ENCODE data around the gene ISX. TPM values are rescaled to one million over a fixed set of nuclear protein-coding genes. Genes with fewer than 3 reads are reported as not detected.

ISX gene
- total and polyA plus RNA-seq, 10 donors: not detected

DNA sequence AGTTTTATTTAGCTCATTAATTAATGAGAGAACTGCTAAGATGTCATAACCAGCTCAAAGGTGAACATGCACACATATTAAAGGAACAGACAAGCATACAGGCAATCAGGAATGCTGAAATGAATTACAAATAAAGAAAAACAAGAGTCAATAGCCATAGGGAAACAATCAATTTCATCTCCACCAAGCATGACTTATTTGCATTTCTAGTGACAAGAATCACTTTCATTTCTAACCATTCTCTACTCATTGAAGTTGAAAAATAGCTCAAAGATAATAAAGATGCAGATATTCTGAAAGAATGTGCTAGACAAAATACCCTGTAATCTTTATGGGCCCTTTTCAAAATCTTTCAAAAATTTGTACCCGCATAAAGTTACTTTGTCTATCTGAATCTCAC is 23.2 kb downstream of the ISX start:
- 91 to 100% (median 96%) methylated on average over 1 of the region's 1 CpG for WGBS, 5 donors
- no peak for DNase-seq
- peaks cover 0 to 52% (median 0%) of the 10 kb centered on the region in 7 donors for H3K27me3 ChIP-seq (replicated peaks in 1 of 7)
- no peaks in the 10 kb centered on the region for H3K4me1 ChIP-seq
- H3K36me3 ChIP-seq: no peaks in the 10 kb centered on the region
- no peak overlapping the region for H3K27ac ChIP-seq
- intact Hi-C loops (cut with DNase I; ENCODE audit: low total_unique reads): no loop called here
- H3K4me3 ChIP-seq: no peak overlapping the region
- TF ChIP-seq, protein P1, sequence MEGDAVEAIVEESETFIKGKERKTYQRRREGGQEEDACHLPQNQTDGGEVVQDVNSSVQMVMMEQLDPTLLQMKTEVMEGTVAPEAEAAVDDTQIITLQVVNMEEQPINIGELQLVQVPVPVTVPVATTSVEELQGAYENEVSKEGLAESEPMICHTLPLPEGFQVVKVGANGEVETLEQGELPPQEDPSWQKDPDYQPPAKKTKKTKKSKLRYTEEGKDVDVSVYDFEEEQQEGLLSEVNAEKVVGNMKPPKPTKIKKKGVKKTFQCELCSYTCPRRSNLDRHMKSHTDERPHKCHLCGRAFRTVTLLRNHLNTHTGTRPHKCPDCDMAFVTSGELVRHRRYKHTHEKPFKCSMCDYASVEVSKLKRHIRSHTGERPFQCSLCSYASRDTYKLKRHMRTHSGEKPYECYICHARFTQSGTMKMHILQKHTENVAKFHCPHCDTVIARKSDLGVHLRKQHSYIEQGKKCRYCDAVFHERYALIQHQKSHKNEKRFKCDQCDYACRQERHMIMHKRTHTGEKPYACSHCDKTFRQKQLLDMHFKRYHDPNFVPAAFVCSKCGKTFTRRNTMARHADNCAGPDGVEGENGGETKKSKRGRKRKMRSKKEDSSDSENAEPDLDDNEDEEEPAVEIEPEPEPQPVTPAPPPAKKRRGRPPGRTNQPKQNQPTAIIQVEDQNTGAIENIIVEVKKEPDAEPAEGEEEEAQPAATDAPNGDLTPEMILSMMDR (IDR thresholded peaks at IDR 0.05 in 8 of 11, conservative IDR thresholded peaks at IDR 0.05 in 3 of 11): no peak
- no peak for TF ChIP-seq POLR2A (IDR thresholded peaks at IDR 0.05)
- H3K9me3 ChIP-seq: peaks cover 0 to 3% (median 0%) of the 10 kb centered on the region in 8 donors

DNA sequence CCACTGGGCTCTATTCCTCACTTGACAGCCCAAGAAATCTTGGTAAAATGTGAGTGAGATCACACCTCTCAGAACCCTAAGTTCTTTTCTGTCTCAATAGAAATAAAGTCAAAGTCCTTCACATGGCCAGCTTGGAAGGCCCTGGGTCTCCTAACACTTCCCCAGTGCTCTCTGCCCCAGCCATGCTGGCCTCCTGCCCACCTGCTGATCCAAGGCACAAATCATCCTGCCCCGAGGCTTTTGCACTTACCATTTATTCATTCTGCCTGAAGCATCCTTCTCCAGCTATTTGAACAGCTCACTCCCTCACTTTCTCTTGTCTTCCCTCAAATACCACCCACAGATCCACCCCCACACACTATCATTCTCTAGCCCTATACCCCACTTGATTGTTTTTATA is 26.4 kb downstream of the ISX start:
- TF ChIP-seq POLR2AphosphoS5 (IDR thresholded peaks at IDR 0.05) (no peak), POLR2A (IDR thresholded peaks at IDR 0.05) (no peak)
- TF ChIP-seq, protein P1 (IDR thresholded peaks at IDR 0.05 in 8 of 11, conservative IDR thresholded peaks at IDR 0.05 in 3 of 11): no peak
- no peak for DNase-seq
- no peak overlapping the region for H3K27ac ChIP-seq
- no peaks in the 10 kb centered on the region for H3K36me3 ChIP-seq
- H3K4me1 ChIP-seq: no peaks in the 10 kb centered on the region
- H3K9me3 ChIP-seq: peaks cover 0 to 8% (median 0%) of the 10 kb centered on the region in 8 donors
- peaks cover 0 to 52% (median 0%) of the 10 kb centered on the region in 7 donors for H3K27me3 ChIP-seq (replicated peaks in 1 of 7)
- WGBS, 5 donors: 49 to 68% (median 55%) methylated on average over 1 of the region's 1 CpG
- intact Hi-C loops (cut with DNase I; ENCODE audit: low total_unique reads): no loop called here
- H3K4me3 ChIP-seq: no peak overlapping the region

DNA sequence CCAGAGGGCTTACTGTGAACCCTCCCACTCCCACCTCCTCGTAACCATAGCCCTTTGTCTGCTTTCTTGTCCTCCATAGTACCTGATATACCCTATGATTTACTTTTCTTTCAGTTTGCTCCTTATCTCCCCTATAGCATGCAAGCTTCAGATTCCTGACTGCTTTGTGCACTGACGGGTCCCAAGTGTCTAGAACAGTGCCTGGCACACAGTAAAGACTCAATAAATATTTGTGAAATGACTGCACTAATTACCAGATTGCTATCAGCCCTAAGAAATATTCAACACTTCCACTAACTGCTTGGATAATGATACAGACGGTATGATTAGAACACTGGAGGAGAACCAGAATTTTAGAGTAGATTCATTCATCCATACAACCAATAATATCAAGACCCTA is 33.0 kb downstream of the ISX start:
- H3K4me1 ChIP-seq: no peaks in the 10 kb centered on the region
- WGBS, 5 donors: 61 to 77% (median 69%) methylated on average over 3 of the region's 3 CpGs
- DNase-seq: no peak

DNA sequence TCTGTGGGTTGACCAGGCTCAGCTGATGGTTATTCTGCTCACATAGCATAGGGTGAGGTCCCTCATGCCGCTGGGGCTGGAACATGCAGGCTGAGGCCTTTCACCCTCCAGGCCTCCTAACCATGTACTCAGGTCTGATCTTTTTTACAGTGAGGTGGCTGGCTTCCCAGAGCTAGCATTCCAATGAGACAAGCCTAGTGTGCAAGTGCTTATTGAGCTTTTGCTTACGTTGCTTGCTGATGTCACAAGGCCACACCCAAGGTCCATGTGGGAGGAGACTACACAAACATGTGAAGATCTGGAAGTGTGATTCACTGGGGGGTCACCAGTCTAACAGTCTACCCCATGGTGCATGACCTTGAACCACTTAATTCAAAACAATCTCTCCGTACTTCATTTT is 33.9 kb downstream of the ISX start:
- WGBS, 5 donors: 70 to 86% (median 78%) methylated on average over 3 of the region's 3 CpGs

More for the DNA sequence above, 33.0 kb downstream of the ISX start:
- no peaks in the 10 kb centered on the region for H3K36me3 ChIP-seq
- H3K4me3 ChIP-seq: no peak overlapping the region
- TF ChIP-seq POLR2AphosphoS5 (IDR thresholded peaks at IDR 0.05): no peak
- intact Hi-C loops (cut with DNase I; ENCODE audit: low total_unique reads): no loop called here
- H3K27ac ChIP-seq: no peak overlapping the region
- H3K9me3 ChIP-seq: peaks cover 0 to 8% (median 0%) of the 10 kb centered on the region in 8 donors
- H3K27me3 ChIP-seq (replicated peaks in 1 of 7): peaks cover 0 to 49% (median 0%) of the 10 kb centered on the region in 7 donors

More for the DNA sequence above, 33.9 kb downstream of the ISX start:
- TF ChIP-seq POLR2AphosphoS5 (IDR thresholded peaks at IDR 0.05): no peak
- TF ChIP-seq, protein P1 (IDR thresholded peaks at IDR 0.05 in 8 of 11, conservative IDR thresholded peaks at IDR 0.05 in 3 of 11): no peak
- no peak for TF ChIP-seq POLR2A (IDR thresholded peaks at IDR 0.05)
- H3K36me3 ChIP-seq: no peaks in the 10 kb centered on the region
- H3K4me1 ChIP-seq: no peaks in the 10 kb centered on the region
- DNase-seq: no peak
- intact Hi-C loops (cut with DNase I; ENCODE audit: low total_unique reads): no loop called here
- H3K9me3 ChIP-seq: peaks cover 0 to 5% (median 0%) of the 10 kb centered on the region in 8 donors
- no peak overlapping the region for H3K4me3 ChIP-seq
- no peak overlapping the region for H3K27ac ChIP-seq
- peaks cover 0 to 40% (median 0%) of the 10 kb centered on the region in 7 donors for H3K27me3 ChIP-seq (replicated peaks in 1 of 7)
